Sigmoid colon (tissue), 4 donors: Measurements from ENCODE around the gene RTN3.

Experiments
- CTCF ChIP-seq, 4 experiments: fragments of 450-650 bp in 3 of 4; fragments of 200-600 bp in 1 of 4; IDR thresholded peaks; one replicate each; pipeline ENCODE4 v1.5.1; 2016 to 2019; ENCODE audit warnings: antibody characterized with exemption in 4 of 4, mild to moderate bottlenecking in 3 of 4, moderate library complexity in 2 of 4
- EP300 ChIP-seq, 4 donors: sonication (generic); formaldehyde crosslinking; IDR thresholded peaks; one replicate each; pipeline ENCODE4 v1.6.1; 2017; ENCODE audit warnings: antibody characterized with exemption in 4 of 4
- POLR2A ChIP-seq, 2 donors: fragments of 450-650 bp; IDR thresholded peaks; one replicate each; pipeline ENCODE4 v1.6.1; 2016; ENCODE audit warnings: antibody characterized with exemption in 2 of 2, mild to moderate bottlenecking in 2 of 2, moderate library complexity in 2 of 2
- POLR2AphosphoS5 ChIP-seq, 4 donors: sonication (generic); formaldehyde crosslinking; IDR thresholded peaks; one replicate each; pipeline ENCODE4 v1.6.1; 2017; ENCODE audit warnings: antibody characterized with exemption in 4 of 4

- no peak for TF ChIP-seq CTCF (IDR thresholded peaks at IDR 0.05)
- no peak for TF ChIP-seq POLR2A (IDR thresholded peaks at IDR 0.05)
- TF ChIP-seq EP300 (IDR thresholded peaks at IDR 0.05) = no peak
- no peak for TF ChIP-seq POLR2AphosphoS5 (IDR thresholded peaks at IDR 0.05)
These were observed 68.3 kb downstream of the RTN3 start for GRCh38 chr11:63749624-63750023.
